Spleen (tissue), 11 donors: ENCODE results near the gene TMEM273. TPM values are rescaled to one million over a fixed set of nuclear protein-coding genes. Genes with fewer than 3 reads are reported as not detected.
A peak's percentile ranks its signal among the peaks of the same experiment; 100 is the strongest.

Experiments
- DNase-seq: peaks from one replicate; pipeline ENCODE4 v3.0.0-alpha.2; 2020
- H3K27ac ChIP-seq, 8 donors: fragments of 200-600 bp; sonication (generic) in 7 of 8; 1 replicate in 4 of 8; 2 replicates in 4 of 8; pipeline versions ENCODE4 v1.5.0 to v1.8.0; 2016 to 2021; ENCODE audit warnings: inconsistent platforms in 4 of 8, mild to moderate bottlenecking in 4 of 8, moderate library complexity in 1 of 8
- H3K27me3 ChIP-seq, 7 donors: fragments of 200-600 bp; sonication (generic) in 6 of 7; replicated peaks in 1 of 7; 1 replicate in 4 of 7; 2 replicates in 3 of 7; pipeline versions ENCODE4 v1.5.0 to v1.8.0; 2016 to 2021; ENCODE audit warnings: inconsistent platforms in 3 of 7, mild to moderate bottlenecking in 1 of 7
- H3K36me3 ChIP-seq, 6 donors: fragments of 200-600 bp; sonication (generic) in 5 of 6; 1 replicate in 4 of 6; 2 replicates in 2 of 6; pipeline versions ENCODE4 v1.5.0 to v1.8.0; 2016 to 2021; ENCODE audit warnings: inconsistent platforms in 2 of 6
- H3K4me1 ChIP-seq, 6 donors: fragments of 200-600 bp; sonication (generic) in 5 of 6; 1 replicate in 3 of 6; 2 replicates in 3 of 6; pipeline versions ENCODE4 v1.5.0 to v1.8.0; 2016 to 2021; ENCODE audit warnings: inconsistent platforms in 3 of 6
- H3K4me3 ChIP-seq, 8 donors: fragments of 200-600 bp; sonication (generic) in 7 of 8; 1 replicate in 4 of 8; 2 replicates in 4 of 8; pipeline versions ENCODE4 v1.5.0 to v1.8.0; 2016 to 2021; ENCODE audit warnings: inconsistent platforms in 4 of 8, mild to moderate bottlenecking in 4 of 8, moderate library complexity in 2 of 8
- H3K9me3 ChIP-seq, 8 donors: fragments of 200-600 bp; sonication (generic) in 7 of 8; 1 replicate in 4 of 8; 2 replicates in 4 of 8; pipeline versions ENCODE4 v1.5.0 to v1.8.0; 2016 to 2021; ENCODE audit warnings: inconsistent platforms in 4 of 8
- POLR2A ChIP-seq, 3 donors: fragments of 450-650 bp; IDR thresholded peaks; one replicate each; pipeline ENCODE4 v1.5.1; 2017; ENCODE audit warnings: antibody characterized with exemption in 3 of 3, mild to moderate bottlenecking in 1 of 3
- POLR2AphosphoS5 ChIP-seq, 3 donors: sonication (generic); formaldehyde crosslinking; IDR thresholded peaks; one replicate each; pipeline ENCODE4 v1.5.1; 2017; ENCODE audit warnings: antibody characterized with exemption in 3 of 3
- WGBS, 5 donors: extraction: QIAGEN DNeasy Blood & Tissue Kit in 3 of 5; methylation state at CpG; one replicate each; pipeline versions ENCODE4 v1.1.5 to v1.1.7; 2013 to 2018; 5-methylcytosine and 5-hydroxymethylcytosine counted together
- intact Hi-C: fragments of 100-400 bp; cut with DNase I; formaldehyde crosslinking; loops from one replicate; pipeline ENCODE4 v1.15.0; 2023; ENCODE audit warnings: low total_unique reads
- polyA plus RNA-seq, 3 donors: library from polyadenylated mRNA; stranded (reverse); fragments of 200-250 nt; gene quantifications; one replicate each; pipeline ENCODE4 v1.2.1, GENCODE V29; 2013
- total RNA-seq, 7 donors: library from RNA; depleted of rRNA in 3 of 7; stranded (reverse); fragments of >200 nt in 3 of 7; fragmentation: NEBNext Ultra II Directional in 4 of 7; extraction: Animal tissue kit (Norgen Biotek cat#: 25700) in 4 of 7; gene quantifications; one replicate each; pipeline versions ENCODE4 v1.1.0 to v1.2.1, GENCODE V29; 2016 to 2021
- TF ChIP-seq, protein P1 (sequence below), 11 experiments: fragments of 200-600 bp in 7 of 11; fragments of 450-650 bp in 4 of 11; sonication (generic) in 4 of 11; IDR thresholded peaks in 8 of 11; conservative IDR thresholded peaks in 3 of 11; 1 replicate in 7 of 11; 2 replicates in 4 of 11; pipeline versions ENCODE4 v1.4.0 to v1.8.0; 2016 to 2021; ENCODE audit warnings: antibody characterized with exemption in 11 of 11, inconsistent platforms in 4 of 11, mild to moderate bottlenecking in 1 of 11
- donor health status: healthy with polysubstance abuse.
- donor health status: DM: no; HTN: no; CAD: no; lungs with moderate emphysema.
- donor health status: DM: no; HTN: no; CAD: no.
- donor health status: Bipolar disorder and iron deficiency.
- donor health status: healthy.
- donor health status: DM: no; HTN: no; CAD: no.
- donor health status: DM: yes; HTN: yes; CAD: no.

TMEM273 gene
- total and polyA plus RNA-seq, 10 donors = 25.6 to 64.5 (median 33.4) TPM

DNA sequence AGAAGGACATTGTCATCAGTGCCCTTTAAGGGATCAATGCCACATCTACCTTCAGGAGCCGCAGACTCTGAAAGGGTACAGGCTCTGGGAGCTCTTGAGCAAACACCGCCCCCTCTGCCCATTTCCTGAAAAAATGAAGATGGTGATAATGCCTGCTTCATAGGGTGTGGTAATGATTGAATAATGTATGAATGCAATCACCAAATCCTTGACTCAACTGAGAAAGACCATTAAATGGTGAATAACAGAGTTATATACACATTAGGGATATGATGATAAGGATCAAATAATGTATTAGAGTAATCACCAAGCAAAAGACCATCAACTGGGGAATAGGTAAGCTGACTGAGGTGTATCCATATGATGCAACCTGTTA, 55.8 kb downstream of the TMEM273 start:
- TF ChIP-seq POLR2AphosphoS5 (IDR thresholded peaks at IDR 0.05) (no peak), POLR2A (IDR thresholded peaks at IDR 0.05) (no peak)
- TF ChIP-seq, protein P1, sequence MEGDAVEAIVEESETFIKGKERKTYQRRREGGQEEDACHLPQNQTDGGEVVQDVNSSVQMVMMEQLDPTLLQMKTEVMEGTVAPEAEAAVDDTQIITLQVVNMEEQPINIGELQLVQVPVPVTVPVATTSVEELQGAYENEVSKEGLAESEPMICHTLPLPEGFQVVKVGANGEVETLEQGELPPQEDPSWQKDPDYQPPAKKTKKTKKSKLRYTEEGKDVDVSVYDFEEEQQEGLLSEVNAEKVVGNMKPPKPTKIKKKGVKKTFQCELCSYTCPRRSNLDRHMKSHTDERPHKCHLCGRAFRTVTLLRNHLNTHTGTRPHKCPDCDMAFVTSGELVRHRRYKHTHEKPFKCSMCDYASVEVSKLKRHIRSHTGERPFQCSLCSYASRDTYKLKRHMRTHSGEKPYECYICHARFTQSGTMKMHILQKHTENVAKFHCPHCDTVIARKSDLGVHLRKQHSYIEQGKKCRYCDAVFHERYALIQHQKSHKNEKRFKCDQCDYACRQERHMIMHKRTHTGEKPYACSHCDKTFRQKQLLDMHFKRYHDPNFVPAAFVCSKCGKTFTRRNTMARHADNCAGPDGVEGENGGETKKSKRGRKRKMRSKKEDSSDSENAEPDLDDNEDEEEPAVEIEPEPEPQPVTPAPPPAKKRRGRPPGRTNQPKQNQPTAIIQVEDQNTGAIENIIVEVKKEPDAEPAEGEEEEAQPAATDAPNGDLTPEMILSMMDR (IDR thresholded peaks at IDR 0.05 in 8 of 11, conservative IDR thresholded peaks at IDR 0.05 in 3 of 11) = no peak
- H3K27me3 ChIP-seq = peaks cover 0 to 17% (median 0%) of the 10 kb centered on the region in 7 donors
- DNase-seq = no peak
- no peaks in the 10 kb centered on the region for H3K36me3 ChIP-seq
- H3K4me1 ChIP-seq = peaks cover 0 to 20% (median 0%) of the 10 kb centered on the region in 6 donors
- H3K27ac ChIP-seq = no peak overlapping the region
- no peak overlapping the region for H3K4me3 ChIP-seq
- intact Hi-C loops = no loop called here
- 90 to 96% (median 96%) methylated on average over 2 of the region's 2 CpGs for WGBS, 5 donors
- H3K9me3 ChIP-seq = no peaks in the 10 kb centered on the region

DNA sequence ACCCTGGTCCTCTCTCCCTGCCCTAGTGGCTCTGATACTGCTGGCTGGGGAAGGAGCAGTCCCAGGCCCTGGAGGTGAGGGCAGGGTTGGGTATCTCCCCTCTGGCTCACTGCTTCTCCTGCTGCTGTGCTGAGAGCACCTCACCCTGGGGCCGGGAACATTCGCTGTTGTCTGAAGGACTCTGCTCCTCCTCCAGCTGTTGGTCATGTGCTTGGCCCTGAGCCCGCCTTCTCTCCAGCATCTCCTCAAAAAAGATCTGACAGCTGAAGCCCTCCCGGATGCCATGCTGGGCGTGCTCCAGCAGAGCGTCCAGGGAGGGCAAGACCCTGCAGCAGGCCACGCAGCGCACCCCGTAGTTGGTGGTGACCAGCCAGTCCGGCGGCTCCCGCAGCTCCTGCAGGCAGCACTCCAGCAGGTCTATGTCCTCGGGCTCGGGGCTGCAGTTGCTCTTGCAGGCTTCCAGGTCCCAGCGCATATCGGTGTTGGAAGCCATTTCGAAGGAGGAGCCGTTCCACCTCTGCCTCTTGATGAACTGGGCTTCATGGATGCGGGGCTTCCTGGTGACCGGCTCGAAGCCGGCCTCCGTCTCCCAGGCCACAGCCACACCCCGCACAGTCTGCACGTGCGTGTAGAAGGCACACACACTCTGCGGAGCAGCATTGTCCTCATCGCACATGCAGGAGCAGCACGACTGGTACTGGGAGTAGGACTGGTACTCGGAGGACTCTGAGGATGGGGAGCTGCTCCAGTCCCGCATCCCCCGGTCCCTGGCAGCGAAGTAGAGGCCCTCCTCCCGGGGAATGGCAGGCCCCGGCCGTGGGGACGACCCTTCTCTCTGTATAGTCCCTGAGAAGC, 56.5 kb downstream of the TMEM273 start:
- Histone ChIP-seq H3K27me3 (peaks cover 0 to 17% (median 0%) of the 10 kb centered on the region in 7 donors), H3K36me3 (no peaks in the 10 kb centered on the region), H3K27ac (no peak overlapping the region), H3K9me3 (no peaks in the 10 kb centered on the region), H3K4me3 (no peak overlapping the region), H3K4me1 (peaks cover 0 to 20% (median 0%) of the 10 kb centered on the region in 6 donors)
- no peak for DNase-seq
- TF ChIP-seq POLR2AphosphoS5 (IDR thresholded peaks at IDR 0.05) = peak in 1 of 3 donors; percentile 33
- no peak for TF ChIP-seq POLR2A (IDR thresholded peaks at IDR 0.05)
- 67 to 90% (median 88%) methylated on average over 20 to 37 of the region's 37 CpGs for WGBS, 5 donors
- intact Hi-C loops = no loop called here

DNA sequence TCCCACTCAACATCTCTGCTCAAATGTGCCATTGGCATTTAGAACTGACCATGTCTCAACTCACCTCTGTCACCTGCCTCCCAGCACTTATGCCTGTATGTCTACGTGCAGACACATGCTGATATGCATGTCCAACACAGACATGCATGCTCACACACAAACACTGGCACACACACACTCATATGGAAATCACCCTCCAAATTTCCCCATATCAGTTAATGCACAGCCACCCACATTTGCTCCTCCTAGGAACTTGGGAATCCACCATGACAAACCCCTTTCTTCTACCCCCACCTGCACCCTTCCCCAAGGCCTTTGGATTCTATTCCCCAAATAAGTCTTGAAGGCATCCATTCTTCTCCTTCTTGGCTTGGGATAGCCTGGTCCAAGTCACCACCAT, 58.8 kb downstream of the TMEM273 start:
- Histone ChIP-seq H3K9me3 (no peaks in the 10 kb centered on the region), H3K27me3 (peaks cover 0 to 17% (median 0%) of the 10 kb centered on the region in 7 donors), H3K36me3 (no peaks in the 10 kb centered on the region), H3K4me3 (no peak overlapping the region), H3K27ac (no peak overlapping the region), H3K4me1 (peaks cover 0 to under 1% (median 0%) of the 10 kb centered on the region in 6 donors)
- intact Hi-C loops = no loop called here
- DNase-seq = no peak
- TF ChIP-seq POLR2AphosphoS5 (IDR thresholded peaks at IDR 0.05) (no peak), POLR2A (IDR thresholded peaks at IDR 0.05) (no peak)
- 86 to 93% (median 88%) methylated on average over 1 of the region's 1 CpG for WGBS, 5 donors

DNA sequence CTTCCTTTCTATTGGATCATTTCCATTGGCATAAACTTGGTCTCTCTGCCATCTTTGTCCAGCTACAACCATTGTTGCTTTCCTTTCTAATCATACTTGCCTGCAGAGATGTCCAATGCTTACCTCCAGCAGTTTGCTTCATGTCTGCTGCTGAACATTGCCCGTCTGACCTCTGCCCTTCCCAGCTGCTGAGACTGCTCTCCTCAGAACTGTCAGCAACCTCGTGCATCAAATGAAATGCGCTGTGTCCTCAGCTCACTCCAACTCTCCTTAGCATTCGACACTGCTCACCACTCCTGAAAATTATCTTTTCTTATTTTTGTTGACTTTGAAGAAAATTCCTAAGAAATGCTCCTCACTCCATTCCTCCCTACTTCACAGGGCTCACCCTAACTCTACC, 59.3 kb downstream of the TMEM273 start:
- H3K4me1 ChIP-seq = no peaks in the 10 kb centered on the region
- intact Hi-C loops = no loop called here
- TF ChIP-seq POLR2A (IDR thresholded peaks at IDR 0.05) (no peak), POLR2AphosphoS5 (IDR thresholded peaks at IDR 0.05) (no peak)
- TF ChIP-seq, protein P1 (IDR thresholded peaks at IDR 0.05 in 8 of 11, conservative IDR thresholded peaks at IDR 0.05 in 3 of 11) = no peak

More for the DNA sequence above, 59.3 kb downstream of the TMEM273 start:
- H3K27me3 ChIP-seq = peaks cover 0 to 16% (median 0%) of the 10 kb centered on the region in 7 donors
- WGBS, 5 donors = 80 to 87% (median 83%) methylated on average over 4 of the region's 4 CpGs
- H3K36me3 ChIP-seq = no peaks in the 10 kb centered on the region
- no peaks in the 10 kb centered on the region for H3K9me3 ChIP-seq
- DNase-seq = no peak
- no peak overlapping the region for H3K4me3 ChIP-seq
- H3K27ac ChIP-seq = no peak overlapping the region
